Measurements from ENCODE around the gene CIAO2B.

GRCh38 chr16:66950437-66950836 is 16.2 kb upstream of the CIAO2B start:
- TF ChIP-seq ELF4 (IDR thresholded peaks at IDR 0.05) (no peak), SP1 (IDR thresholded peaks at IDR 0.05) (no peak), BHLHE40 (IDR thresholded peaks at IDR 0.05; ENCODE audit: borderline replicate concordance) (no peak), TARDBP (IDR thresholded peaks at IDR 0.05) (no peak), PKNOX1 (IDR thresholded peaks at IDR 0.05) (no peak), SUZ12 (IDR thresholded peaks at IDR 0.05) (no peak), ARNT (IDR thresholded peaks at IDR 0.05) (no peak)
